ENCODE measurements around the gene PTCH1. TPM values are rescaled to one million over a fixed set of nuclear protein-coding genes. Genes with fewer than 3 reads are reported as not detected.

PTCH1 gene
- total RNA-seq, 1 donor from 2014 or later, result 25.2 TPM

GRCh38 chr9:95422650-95423049, 94.1 kb downstream of the PTCH1 start:
- intact Hi-C loops (cut with DNase I), result no loop called here
- no peak for DNase-seq (ENCODE audit: low spot score in 2 of 2)
- H3K4me1 ChIP-seq, result no peaks in the 10 kb centered on the region

GRCh38 chr9:95420518-95420917, 96.3 kb downstream of the PTCH1 start:
- Histone ChIP-seq H3K4me3 (no peak overlapping the region), H3K9me3 (peaks cover 7 to 15% of the 10 kb centered on the region in 2 donors), H3K27me3 (no peaks in the 10 kb centered on the region), H3K4me1 (no peaks in the 10 kb centered on the region), H3K27ac (no peak overlapping the region), H3K36me3 (no peaks in the 10 kb centered on the region)
- TF ChIP-seq, protein P1, sequence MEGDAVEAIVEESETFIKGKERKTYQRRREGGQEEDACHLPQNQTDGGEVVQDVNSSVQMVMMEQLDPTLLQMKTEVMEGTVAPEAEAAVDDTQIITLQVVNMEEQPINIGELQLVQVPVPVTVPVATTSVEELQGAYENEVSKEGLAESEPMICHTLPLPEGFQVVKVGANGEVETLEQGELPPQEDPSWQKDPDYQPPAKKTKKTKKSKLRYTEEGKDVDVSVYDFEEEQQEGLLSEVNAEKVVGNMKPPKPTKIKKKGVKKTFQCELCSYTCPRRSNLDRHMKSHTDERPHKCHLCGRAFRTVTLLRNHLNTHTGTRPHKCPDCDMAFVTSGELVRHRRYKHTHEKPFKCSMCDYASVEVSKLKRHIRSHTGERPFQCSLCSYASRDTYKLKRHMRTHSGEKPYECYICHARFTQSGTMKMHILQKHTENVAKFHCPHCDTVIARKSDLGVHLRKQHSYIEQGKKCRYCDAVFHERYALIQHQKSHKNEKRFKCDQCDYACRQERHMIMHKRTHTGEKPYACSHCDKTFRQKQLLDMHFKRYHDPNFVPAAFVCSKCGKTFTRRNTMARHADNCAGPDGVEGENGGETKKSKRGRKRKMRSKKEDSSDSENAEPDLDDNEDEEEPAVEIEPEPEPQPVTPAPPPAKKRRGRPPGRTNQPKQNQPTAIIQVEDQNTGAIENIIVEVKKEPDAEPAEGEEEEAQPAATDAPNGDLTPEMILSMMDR (IDR thresholded peaks at IDR 0.05), result no peak
- DNase-seq (ENCODE audit: low spot score in 2 of 2), result no peak
- intact Hi-C loops (cut with DNase I), result no loop called here

More at GRCh38 chr9:95422650-95423049, 94.1 kb downstream of the PTCH1 start:
- Histone ChIP-seq H3K27ac (no peak overlapping the region), H3K9me3 (peaks cover 7 to 15% of the 10 kb centered on the region in 2 donors), H3K36me3 (no peaks in the 10 kb centered on the region), H3K27me3 (no peaks in the 10 kb centered on the region), H3K4me3 (no peak overlapping the region)
- TF ChIP-seq, protein P1 (IDR thresholded peaks at IDR 0.05), result no peak

DNA sequence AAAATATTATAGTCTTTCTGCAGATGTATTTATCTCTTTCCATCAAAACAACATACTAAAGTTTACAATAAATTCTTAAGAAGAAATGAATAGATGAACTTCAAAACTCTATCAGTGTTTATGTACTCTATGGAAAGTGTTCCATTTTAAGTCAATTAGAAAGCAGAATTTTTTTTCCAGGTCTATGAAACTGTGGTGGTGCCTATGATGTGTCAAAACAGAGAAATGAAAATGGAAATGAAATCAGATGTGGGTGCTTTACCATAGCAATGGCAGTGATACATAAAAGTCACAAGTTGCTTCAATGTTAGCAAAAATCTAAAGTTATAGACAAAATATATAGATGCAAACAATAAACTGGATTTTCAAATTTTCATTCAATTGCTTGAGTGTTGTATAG, 97.3 kb downstream of the PTCH1 start:
- intact Hi-C loops (cut with DNase I), result no loop called here

GRCh38 chr9:95415158-95415557, 101.6 kb downstream of the PTCH1 start:
- H3K4me3 ChIP-seq, result no peak overlapping the region
- no peak for DNase-seq (ENCODE audit: low spot score in 2 of 2)
- intact Hi-C loops (cut with DNase I), result no loop called here
- H3K4me1 ChIP-seq, result no peaks in the 10 kb centered on the region
- H3K9me3 ChIP-seq, result no peaks in the 10 kb centered on the region
- no peaks in the 10 kb centered on the region for H3K36me3 ChIP-seq
- no peaks in the 10 kb centered on the region for H3K27me3 ChIP-seq
- TF ChIP-seq, protein P1 (IDR thresholded peaks at IDR 0.05), result no peak
- no peak overlapping the region for H3K27ac ChIP-seq

More for the DNA sequence above, 97.3 kb downstream of the PTCH1 start:
- no peak overlapping the region for H3K4me3 ChIP-seq
- DNase-seq (ENCODE audit: low spot score in 2 of 2), result no peak
- H3K4me1 ChIP-seq, result no peaks in the 10 kb centered on the region
- H3K36me3 ChIP-seq, result no peaks in the 10 kb centered on the region
- no peak overlapping the region for H3K27ac ChIP-seq
- TF ChIP-seq, protein P1 (IDR thresholded peaks at IDR 0.05), result no peak
- H3K9me3 ChIP-seq, result peaks cover 7 to 15% of the 10 kb centered on the region in 2 donors
- no peaks in the 10 kb centered on the region for H3K27me3 ChIP-seq

DNA sequence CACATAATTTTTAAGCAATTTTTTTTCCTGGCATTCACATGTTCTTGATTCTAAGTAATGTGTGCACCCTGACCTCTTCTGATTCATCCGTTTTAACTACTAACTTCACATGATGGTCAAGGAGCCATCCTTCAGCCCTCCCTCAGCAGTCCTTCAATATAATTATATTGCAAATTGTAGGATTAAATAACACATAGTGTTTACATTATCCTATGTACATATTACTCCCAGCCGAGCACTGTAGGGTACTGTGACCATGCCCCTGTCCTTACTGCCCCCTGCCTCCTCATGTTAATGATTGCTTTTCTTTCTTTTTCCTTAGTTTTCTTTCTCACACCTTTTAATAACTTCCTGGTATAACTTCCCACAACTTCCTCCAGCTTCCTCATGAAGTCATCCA, 103.0 kb downstream of the PTCH1 start:
- Histone ChIP-seq H3K36me3 (no peaks in the 10 kb centered on the region), H3K27me3 (no peaks in the 10 kb centered on the region), H3K4me1 (no peaks in the 10 kb centered on the region), H3K9me3 (no peaks in the 10 kb centered on the region), H3K27ac (no peak overlapping the region), H3K4me3 (no peak overlapping the region)
- TF ChIP-seq, protein P1 (IDR thresholded peaks at IDR 0.05), result no peak
- intact Hi-C loops (cut with DNase I), result no loop called here
- DNase-seq (ENCODE audit: low spot score in 2 of 2), result no peak

All from ascending aorta (tissue), 2 donors.